ENCODE measurements around the gene TBC1D8.

TBC1D8 gene

GRCh38 chr2:101111917-101112771, 39.0 kb downstream of the TBC1D8 start:
- no peak for DNase-seq (ENCODE audit: low read depth)

GRCh38 chr2:101111262-101111838, 39.8 kb downstream of the TBC1D8 start:
- DNase-seq (ENCODE audit: low read depth) = no peak

- no peak for DNase-seq (ENCODE audit: low read depth)
Observed at GRCh38 chr2:101109451-101110118, 41.6 kb downstream of the TBC1D8 start.

GRCh38 chr2:101108357-101108756, 42.8 kb downstream of the TBC1D8 start:
- DNase-seq (ENCODE audit: low read depth) = no peak

- DNase-seq (ENCODE audit: low read depth) = no peak
Observed at GRCh38 chr2:101107241-101107640, 43.9 kb downstream of the TBC1D8 start.

GRCh38 chr2:101106453-101107181, 44.6 kb downstream of the TBC1D8 start:
- no peak for DNase-seq (ENCODE audit: low read depth)

- DNase-seq (ENCODE audit: low read depth) = no peak
Observed at GRCh38 chr2:101105654-101106053, 45.5 kb downstream of the TBC1D8 start.

- DNase-seq (ENCODE audit: low read depth) = no peak
Observed at GRCh38 chr2:101097638-101098037, 53.5 kb downstream of the TBC1D8 start.

- DNase-seq (ENCODE audit: low read depth) = no peak
Observed at GRCh38 chr2:101096619-101097142, 54.5 kb downstream of the TBC1D8 start.

- no peak for DNase-seq (ENCODE audit: low read depth)
Observed at GRCh38 chr2:101094351-101094750, 56.8 kb downstream of the TBC1D8 start.

GRCh38 chr2:101089942-101090799, 61.0 kb downstream of the TBC1D8 start:
- no peak for DNase-seq (ENCODE audit: low read depth)

- no peak for DNase-seq (ENCODE audit: low read depth)
Observed at GRCh38 chr2:101089419-101089818, 61.8 kb downstream of the TBC1D8 start.

GRCh38 chr2:101087638-101088037, 63.5 kb downstream of the TBC1D8 start:
- DNase-seq (ENCODE audit: low read depth) = no peak

- DNase-seq (ENCODE audit: low read depth) = no peak
Observed at GRCh38 chr2:101083613-101084012, 67.6 kb downstream of the TBC1D8 start.

- DNase-seq (ENCODE audit: low read depth) = no peak
Observed at GRCh38 chr2:101082998-101083397, 68.2 kb downstream of the TBC1D8 start.

- no peak for DNase-seq (ENCODE audit: low read depth)
Observed at GRCh38 chr2:101081375-101081907, 69.7 kb downstream of the TBC1D8 start.

- DNase-seq (ENCODE audit: low read depth) = no peak
Observed at GRCh38 chr2:101080211-101081068, 70.7 kb downstream of the TBC1D8 start.

GRCh38 chr2:101076581-101076980, 74.6 kb downstream of the TBC1D8 start:
- DNase-seq (ENCODE audit: low read depth) = no peak

GRCh38 chr2:101064868-101065549, 86.2 kb downstream of the TBC1D8 start:
- peak; percentile 15 for DNase-seq (ENCODE audit: low read depth)
